Measurements from ENCODE around the gene MAGI2.

Gene MAGI2

DNA sequence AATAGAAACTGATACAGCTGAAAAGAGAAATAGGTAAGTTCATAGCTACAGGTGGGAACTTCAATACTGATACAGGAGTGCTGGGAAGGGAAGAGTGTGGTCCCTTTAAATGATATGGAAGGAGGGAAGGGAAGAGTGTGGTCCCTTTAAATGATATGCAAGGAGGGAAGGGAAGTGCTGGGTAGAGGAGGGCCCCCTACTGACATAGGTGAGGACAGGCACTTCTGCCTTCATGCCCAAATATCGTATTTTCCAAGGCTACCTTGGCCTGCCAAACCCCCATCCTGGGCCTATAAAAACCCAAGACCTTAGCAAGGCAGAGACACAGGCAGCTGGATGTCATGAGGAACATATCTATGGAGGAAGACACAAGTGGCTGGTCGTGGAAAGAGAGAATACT, 92.3 kb downstream of the MAGI2 start:
- DNase-seq: no peak

DNA sequence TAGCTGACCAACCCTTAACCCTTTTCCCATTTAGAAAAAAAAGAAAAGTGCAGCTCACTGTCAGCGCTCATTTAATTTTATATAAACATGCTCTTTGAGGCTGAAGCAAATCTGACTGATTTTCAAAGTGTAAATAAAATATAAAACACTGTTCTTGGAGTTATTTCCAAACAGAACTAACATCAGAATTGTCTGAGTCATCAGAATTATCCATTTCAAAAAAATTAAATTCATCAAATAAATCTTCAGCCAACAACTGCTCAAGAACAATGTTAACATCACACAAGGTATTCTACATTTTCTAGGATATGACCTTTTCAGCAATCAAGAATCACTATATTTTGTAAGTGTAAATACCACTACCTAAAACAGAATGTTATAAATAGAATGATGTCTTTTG, 93.6 kb downstream of the MAGI2 start:
- DNase-seq: no peak

DNA sequence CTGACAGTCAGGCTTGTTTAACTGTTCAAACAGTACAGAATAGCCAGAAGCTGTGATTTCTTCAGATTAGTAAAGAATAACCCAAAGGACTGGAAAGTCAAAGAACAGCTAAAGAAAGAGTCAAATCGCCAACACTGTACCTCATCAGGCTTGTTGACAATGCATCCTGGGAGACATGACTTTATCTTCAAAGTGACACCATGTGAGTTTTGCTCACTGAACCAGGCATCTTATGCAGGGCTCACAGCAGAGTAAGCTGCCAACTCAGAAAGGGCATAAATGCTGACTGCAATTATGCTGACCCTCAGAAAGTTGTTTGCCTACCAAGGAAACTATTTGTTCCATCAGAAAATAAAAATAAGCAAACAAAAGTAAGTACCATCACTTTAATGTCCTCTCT, 96.4 kb downstream of the MAGI2 start:
- DNase-seq: no peak

DNA sequence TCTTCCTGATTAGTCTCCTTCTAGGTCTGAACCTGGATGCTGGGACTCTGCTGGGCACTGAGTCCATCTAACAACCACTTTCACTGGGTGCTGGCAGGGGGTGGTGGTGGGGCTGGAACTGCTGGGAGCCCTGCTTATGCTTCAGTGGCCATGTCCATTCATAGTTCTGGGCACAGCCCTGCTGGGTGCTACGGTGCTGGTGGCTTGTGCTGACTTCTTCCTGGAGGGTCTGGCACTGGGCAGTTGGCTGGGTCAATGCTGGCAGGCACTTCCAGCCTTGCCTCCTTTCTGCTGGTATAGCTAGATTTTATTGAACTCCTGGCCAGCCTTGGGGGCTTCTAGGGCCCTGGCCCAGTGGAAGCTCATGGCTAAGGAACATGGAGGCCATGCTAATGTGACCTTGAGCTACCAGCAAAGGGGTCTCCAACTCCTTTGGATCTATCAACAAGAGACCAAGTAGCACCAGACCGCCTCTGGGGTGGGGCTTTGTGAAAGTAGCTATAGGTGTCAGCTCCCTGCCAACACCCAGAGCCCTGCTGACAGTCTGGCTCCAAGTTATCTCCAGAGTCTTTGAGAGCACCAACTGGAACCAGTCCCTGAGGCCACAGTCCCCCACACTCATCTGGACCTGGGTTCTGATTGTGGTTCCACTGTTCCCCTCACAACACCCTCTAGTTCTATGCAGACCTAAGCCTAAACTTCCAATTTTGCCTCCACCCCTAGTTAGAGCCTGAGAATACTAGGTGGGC, 99.6 kb downstream of the MAGI2 start:
- DNase-seq: no peak

DNA sequence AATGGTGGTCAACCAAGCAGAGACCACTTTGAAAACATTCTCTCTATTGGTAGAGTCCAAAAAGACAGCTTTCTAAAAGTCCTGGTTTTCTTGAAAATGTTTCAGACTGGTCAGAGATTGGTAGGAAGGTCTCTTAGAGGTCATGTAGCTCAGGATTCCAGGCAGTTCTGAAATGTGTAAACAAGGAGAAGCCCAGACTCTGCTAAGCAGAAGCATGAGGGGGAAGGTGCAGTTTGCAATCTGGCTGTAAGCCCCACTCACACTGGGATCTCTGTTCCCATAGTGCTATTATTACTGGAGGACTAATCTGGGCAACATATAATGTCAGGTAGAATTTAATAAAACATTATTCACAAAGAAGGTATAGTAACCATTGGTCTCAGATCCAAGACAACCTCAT, 101.1 kb downstream of the MAGI2 start:
- DNase-seq: no peak

DNA sequence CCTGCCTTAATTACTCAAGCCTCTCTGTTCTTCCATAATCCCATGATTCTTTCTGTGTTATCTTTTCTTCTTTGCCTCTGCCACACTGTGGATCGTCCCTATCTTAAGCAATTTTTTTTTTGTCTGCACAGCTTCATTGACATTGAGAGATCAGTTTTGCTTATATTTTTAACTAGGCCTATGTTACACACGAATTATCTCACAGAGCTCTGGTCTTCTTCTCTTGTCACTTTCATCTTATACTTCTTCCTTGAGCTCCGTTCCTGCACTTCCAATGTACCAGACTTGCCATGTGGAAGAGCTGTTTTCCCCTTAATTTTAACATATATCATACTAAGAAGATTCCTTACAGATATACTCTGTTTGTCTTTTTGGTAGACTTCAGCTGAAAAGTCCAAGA, 106.1 kb downstream of the MAGI2 start:
- no peak for DNase-seq

DNA sequence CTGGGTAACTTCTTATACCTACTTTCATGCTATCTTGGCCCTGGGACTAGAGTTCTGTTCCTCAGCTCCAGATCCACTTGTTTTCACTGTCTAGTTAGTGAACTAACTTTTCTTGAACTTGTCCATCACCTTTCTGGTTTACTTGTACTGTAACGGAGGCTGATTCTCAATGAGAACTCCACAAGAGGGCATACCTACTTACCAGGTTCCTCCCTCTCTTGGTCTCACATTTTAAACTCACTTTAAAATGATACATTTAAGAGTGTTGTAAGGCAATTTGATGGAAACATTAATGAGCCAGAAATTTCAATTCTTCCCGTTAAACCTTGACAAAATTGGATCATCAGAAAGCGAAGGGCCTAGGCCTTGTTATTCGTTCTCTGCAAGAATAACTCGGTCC, 111.6 kb downstream of the MAGI2 start:
- no peak for DNase-seq

DNA sequence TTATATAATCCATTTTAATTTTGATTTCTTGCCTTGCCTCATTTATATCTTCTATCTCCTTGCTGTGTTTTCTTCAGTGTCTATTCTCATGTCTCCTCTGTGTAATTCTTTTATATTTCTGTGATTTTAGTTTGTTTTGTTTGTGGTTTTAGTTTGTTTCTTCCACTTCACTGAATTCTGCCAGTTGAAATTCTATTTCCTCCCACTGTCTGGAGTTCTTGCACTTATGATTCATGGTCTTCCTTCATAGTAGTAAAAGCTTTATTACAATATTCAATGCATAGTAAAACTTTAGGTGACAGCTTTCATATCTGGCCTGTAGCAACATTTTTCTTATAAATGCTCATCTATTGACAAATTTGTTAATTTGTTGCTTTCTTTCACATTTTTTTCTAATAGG, 113.3 kb downstream of the MAGI2 start:
- DNase-seq: no peak

DNA sequence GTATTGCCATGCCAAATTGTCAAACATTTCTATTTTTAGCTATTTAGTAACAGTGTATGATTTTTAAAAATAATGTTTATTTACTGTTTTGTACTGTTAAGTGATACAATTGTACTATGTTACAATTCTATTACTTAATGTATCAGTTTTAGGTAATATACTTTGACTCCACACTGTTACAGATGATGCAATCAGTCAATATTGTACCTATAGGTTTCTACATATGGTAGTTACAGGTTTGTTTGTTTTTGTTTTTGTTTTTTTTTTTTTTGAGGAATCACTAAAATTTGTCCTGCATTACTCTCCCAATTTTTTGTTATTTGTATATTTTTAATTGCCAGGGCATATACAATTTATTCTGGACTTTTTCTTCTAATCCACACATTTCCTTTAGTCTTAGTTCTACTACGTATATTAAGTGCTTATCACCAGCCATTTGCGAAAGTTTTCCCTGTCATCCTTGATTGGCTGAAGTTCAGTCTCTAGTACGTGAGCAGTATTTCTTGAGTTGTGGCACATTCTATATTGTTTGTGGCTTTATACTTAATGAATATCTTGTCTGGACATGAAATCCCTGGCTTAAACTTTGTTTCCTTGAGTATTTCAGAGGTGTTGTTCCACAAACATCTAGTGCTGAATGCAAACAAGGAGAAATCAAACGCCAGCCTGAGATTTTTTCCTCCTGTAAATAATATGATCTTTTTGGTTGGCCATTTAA, 114.1 kb downstream of the MAGI2 start:
- DNase-seq: no peak

DNA sequence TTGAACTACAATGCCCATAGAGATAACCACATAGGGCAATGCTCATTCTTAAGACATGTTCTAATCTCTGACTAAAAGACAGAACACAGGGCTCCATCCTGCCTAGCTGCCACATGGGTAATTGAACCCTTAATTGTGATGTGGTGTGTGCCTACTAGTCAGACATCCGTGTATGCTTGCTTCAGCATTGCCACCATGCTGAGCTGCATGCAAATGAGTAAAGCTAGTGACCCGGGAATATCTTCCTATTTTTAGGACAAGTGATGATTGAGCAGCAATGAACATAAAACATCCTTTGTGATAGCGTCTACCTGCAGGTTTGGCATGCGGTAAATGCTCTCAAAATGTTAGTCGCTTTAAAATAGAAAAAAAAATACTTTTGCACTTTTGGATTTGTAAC, 115.8 kb downstream of the MAGI2 start:
- no peak for DNase-seq

DNA sequence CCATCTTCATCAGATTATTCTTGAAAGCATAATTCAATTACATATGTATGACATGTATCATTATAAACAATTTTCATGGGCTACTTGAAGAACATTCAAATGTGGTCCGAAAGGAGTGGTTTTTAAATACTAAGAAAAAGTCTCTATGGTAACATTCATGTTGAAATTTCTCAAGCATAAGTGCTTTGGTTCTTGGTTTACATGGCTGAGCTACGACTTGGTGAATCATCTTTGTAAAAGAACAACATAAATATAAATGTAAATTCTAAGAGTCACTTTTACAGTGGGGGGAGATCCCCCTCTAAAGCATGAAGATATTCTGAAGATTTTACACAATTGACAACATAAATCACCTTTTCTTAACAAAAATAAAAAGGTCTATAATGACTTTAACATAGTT, 118.6 kb downstream of the MAGI2 start:
- DNase-seq: no peak

DNA sequence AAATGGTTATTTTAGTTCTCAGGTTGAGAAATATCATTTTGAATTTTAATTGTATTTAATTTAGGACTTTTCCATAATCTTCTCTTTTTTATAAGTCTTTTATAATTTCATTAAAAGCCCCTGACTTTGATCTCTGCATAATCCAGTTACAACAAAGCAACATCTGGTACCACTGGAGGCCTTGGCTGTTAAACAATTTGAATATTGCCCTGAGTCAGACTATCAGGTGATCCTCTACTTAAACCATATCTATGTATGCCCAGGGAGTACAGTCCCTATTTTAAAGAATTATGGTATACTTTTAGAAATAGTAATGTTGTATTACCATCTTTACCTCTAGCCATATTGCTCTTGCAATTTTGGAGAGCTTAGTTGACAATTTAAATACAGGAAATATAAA, 119.1 kb downstream of the MAGI2 start:
- no peak for DNase-seq

DNA sequence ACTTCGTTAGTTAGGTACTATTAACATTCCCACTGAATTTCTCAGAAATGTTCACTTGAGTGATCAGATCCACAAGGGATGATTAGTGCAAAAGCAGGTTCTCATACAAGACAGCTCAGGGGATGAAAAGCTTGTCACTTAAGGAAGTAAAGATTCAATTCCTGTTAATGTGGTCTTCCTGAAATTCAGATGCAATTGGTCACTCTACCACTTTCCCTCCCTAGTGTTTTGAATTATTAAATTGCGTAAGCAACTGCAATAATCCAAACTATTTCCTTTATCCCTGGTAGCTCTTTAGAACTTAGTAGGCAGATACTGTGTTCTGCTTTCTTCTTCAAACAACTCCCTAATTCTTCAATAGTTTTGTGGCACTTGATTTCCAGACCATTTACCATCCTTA, 121.4 kb downstream of the MAGI2 start:
- DNase-seq: no peak

DNA sequence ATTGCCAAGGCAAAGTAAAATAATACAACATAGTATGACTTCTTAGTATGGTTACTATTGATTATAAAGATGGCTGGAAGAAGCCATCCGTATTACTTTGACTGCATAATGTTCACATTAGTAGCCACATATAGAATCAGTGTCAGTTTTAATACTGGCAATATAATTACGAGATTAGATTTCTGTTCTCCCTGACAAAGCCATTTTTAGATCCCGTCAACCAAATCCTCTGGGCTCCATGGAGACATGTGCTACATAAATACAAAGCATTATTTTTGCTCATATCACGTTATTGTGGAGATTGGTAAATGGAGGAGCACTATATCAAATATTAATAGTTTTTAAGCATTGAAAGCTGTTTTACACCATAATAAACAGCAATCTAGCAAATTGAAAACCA, 124.0 kb downstream of the MAGI2 start:
- DNase-seq: no peak

DNA sequence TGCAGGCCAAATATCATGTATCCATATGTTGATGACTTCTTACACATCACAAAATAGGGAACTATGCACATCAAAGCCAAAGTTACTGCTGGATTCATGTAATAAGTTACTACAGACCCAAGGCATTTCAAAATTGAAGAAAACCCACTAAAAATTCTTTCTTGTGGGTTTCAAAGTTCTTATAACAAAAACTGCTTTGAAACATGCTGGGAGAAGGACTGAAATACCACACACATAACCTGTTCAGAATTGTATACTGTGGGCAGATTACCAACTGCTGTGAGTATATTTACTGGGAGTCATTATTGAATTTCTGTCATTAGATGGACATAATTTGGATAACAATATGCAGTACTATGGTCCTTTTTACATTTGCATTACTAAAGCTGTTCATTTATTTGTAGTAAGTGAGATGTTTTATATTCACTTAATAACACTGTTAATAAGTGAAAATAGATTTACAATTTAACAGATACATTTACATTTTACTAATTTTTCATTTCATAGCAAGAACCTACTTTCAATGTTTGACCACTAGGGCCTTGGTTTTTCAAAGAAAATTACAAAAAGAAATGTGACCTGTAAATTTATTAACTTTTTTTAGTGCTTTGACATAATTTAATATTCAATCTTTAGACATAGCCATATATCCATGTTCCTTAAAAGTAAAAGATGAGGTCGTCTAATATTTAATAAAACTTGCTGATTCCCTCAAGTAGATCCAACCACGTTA, 132.6 kb downstream of the MAGI2 start:
- no peak for DNase-seq

DNA sequence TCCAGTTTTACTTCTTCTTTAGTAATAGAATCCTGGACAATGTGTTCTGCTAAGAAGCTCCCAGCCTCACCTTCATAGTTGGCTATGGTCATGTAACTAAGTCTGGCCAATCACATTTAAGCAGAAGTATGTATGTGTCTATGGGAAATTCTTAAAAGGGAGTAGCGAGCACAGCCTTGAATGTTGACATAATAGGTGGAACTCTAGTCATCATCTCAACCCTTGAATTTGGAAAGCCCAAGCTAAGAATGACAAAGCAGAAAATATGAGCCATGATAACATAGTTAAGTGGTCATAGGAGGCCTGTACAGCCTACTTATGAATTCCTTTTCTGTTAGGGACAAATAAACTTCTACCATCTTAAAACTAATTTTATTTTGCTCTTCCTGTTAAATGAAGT, 134.1 kb downstream of the MAGI2 start:
- no peak for DNase-seq

DNA sequence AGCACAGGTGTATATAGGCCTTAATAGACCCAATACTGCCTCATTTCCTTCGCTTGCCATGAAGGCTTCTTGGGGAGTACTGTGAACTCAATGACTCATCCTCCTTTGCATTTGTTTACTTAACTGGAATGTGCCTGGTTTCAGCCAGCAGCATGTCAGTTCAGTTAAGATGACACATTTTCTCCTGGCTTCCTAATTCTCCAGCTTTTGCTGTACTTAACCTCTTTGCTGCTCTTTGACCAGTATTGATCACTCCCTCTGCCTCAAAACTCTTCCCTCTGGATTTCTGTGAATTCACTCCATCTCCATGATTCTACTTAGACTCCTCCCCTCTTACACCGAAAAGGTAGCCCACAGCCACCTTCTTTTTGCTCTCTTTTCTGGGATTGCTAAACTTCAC, 135.7 kb downstream of the MAGI2 start:
- DNase-seq: no peak

DNA sequence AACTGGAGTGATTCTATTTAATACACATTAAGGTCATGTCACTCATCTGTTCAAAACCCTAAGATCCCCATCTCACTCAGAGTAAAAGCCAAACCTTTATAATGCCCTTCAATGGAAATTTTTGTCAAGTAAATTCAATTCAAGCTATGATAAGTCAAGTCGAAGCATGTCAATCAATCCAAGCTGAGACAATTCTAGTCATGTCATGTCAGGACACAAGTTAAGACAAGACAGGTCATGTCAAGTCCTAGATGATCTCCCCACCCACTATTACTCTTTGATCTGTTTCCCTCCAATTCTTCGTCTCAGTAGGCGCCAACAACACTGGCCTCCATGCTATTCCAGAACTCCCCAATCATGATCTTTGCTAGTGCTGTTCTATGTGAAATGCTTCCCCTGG, 141.4 kb downstream of the MAGI2 start:
- no peak for DNase-seq

DNA sequence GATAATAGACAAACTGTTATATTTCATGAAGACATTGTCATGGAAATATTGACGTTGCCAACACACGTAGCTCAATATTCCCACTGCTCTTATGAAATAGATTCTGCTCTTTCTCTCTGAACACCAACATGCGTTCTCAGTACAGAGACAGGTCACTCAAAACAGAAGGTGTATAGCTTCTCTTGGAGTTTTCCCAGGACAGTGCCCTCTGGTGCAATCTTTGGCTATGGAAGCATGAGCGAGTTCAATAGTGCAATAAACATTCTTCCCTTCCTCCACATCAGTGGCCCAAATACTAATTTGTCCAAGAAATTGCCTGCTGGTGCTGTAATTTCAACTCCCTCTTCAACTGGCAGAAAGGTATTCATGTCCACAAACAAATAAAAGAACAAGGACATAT, 145.3 kb downstream of the MAGI2 start:
- no peak for DNase-seq

DNA sequence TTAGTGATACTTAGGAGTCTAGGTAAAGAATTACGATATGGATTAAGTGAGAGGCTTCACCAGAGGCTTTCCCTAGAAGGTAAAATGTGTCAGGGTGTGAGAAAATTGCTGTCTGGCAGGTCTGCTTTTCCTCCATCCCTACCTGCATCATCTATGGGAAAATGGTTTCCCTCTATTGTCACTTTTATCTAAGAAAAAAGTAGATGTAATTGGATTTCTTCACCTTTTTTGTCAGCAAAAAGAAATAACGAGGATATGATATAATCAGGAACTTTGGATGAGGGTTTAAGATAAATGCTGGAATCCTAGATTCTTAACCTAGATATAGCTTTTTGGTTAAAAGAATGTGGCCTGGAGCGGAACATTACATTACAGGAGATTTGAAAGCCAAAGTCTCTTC, 146.1 kb downstream of the MAGI2 start:
- DNase-seq: no peak

DNA sequence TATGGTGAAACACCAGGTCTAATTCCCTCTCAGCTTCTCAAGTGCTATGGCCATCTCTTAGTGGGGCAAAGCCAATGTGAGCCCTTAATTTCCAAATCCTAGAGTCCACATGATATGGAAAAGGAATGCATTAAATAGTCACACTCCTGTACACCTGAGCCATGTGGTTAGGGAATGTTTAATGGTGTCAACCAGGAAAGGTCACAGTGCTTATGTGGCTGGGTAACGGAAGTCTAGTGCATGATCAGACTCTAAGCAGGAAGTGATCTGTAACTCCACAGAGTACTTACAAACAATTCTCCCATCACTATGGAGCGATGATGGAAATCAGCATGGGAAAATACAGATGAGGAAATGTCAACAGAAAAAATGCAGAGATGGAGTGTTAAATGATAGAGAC, 148.8 kb downstream of the MAGI2 start:
- no peak for DNase-seq

DNA sequence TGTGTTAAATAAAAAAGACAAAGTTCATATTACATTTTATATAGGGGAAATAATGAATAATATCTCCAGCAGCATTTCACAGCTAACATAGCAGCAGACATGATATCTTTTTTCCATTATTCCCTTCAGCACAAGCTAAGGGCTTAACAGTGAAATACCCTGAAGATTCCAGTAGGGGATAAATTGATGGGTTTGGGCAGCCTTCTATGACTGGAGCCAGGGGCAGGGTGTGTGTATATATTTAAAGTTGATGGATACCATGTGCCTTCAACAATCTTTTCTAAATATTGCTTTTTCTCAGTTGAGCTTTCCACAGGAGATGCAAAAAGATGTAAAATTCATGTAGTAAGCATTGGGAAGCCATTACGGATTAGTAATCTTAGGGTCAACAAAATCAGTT, 151.2 kb downstream of the MAGI2 start:
- DNase-seq: no peak

DNA sequence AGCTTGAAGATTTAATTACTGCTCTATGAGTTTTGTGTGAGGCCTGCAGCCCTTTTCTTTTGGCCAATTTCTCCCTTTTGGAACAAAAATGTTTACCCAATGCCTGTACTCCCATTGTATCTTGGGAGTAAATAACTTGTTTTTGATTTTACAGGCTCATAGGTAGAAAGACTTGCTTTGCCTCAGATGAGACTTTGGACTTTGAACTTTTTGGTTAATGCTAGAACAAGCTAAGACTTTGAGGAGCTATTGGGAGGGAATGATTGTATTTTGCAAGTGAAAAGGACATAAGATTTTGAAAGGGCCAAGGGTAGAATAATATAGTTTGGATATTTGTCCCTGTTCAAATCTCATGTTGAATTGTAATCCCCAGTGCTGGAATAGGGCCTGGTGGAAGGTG, 152.0 kb downstream of the MAGI2 start:
- DNase-seq: no peak

DNA sequence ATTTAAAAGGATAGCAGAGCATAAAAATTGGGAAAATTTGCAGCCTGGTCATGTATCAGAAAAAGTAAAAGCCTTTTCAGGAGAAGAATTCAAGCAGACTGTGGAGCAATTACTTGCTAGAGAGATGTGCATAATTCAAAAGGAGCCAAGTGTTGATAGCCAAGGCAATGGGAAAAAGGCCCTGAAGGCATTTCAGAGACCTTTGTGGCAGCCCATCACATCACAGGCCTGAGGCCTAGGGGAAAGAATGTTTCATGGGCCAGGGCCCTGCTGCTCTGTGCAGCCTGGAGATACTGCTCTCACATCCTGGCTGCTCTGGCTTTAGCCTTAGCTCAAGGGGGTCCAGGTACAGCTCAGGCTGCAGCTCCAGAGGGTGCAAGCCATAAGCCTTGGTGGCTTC, 152.9 kb downstream of the MAGI2 start:
- no peak for DNase-seq
